GDM1 (cell line): ENCODE results near the gene NAA25.
"Not testable (repeated sequence)": the region's sequence is repeated elsewhere in the genome, so short reads cannot be mapped to it uniquely, and the experiment has no call there.

ENCODE experiments used
- DNase-seq: peaks from one replicate; lab custom pipeline; 2025; lab: John Stamatoyannopoulos, UW

The NAA25 gene

GRCh38 chr12:112061137-112061536, 47.4 kb downstream of the NAA25 start:
- no peak for DNase-seq

GRCh38 chr12:112049351-112049750, 59.2 kb downstream of the NAA25 start:
- DNase-seq, result no peak

- DNase-seq, result no peak
These were observed 62.6 kb downstream of the NAA25 start for GRCh38 chr12:112046003-112046402.

GRCh38 chr12:112036614-112037013, 72.0 kb downstream of the NAA25 start:
- DNase-seq, result not testable (repeated sequence)

GRCh38 chr12:112035219-112035785, 73.3 kb downstream of the NAA25 start:
- no peak for DNase-seq

GRCh38 chr12:112032292-112032691, 76.3 kb downstream of the NAA25 start:
- no peak for DNase-seq

- DNase-seq, result no peak
These were observed 77.1 kb downstream of the NAA25 start for GRCh38 chr12:112031472-112031871.

- peak; percentile 5 for DNase-seq
These were observed 79.3 kb downstream of the NAA25 start for GRCh38 chr12:112029301-112029700.

GRCh38 chr12:112025808-112026375, 82.7 kb downstream of the NAA25 start:
- DNase-seq, result no peak

- no peak for DNase-seq
These were observed 84.7 kb downstream of the NAA25 start for GRCh38 chr12:112023759-112024396.

- DNase-seq, result no peak
These were observed 86.2 kb downstream of the NAA25 start for GRCh38 chr12:112022241-112023016.

GRCh38 chr12:112020947-112021457, 87.6 kb downstream of the NAA25 start:
- no peak for DNase-seq

- no peak for DNase-seq
These were observed 89.9 kb downstream of the NAA25 start for GRCh38 chr12:112018571-112019237.

- DNase-seq, result no peak
These were observed 91.5 kb downstream of the NAA25 start for GRCh38 chr12:112017041-112017440.

- no peak for DNase-seq
These were observed 92.6 kb downstream of the NAA25 start for GRCh38 chr12:112015938-112016337.

- peak; percentile 47 for DNase-seq
These were observed 94.8 kb downstream of the NAA25 start for GRCh38 chr12:112013601-112014402.

GRCh38 chr12:112012775-112013600, 95.6 kb downstream of the NAA25 start, which contains the start of the genes ERP29 and TMEM116:
TSS of gene ERP29 (plus strand) at chr12:112013426. CDS start at chr12:112013466, 40 bp downstream.
TSS of gene TMEM116 (minus strand) at chr12:112013165. CDS start at chr12:112005270, 7,895 bp downstream.
- DNase-seq, result peak; percentile 99

GRCh38 chr12:112011685-112012084, 96.9 kb downstream of the NAA25 start:
- no peak for DNase-seq

- no peak for DNase-seq
These were observed 97.9 kb downstream of the NAA25 start for GRCh38 chr12:112010415-112011344.
